OCI-LY3 (cell line): Measurements from ENCODE around the gene HOXA3.

Source experiments
- H2AFZ ChIP-seq: fragments of 200-600, 300-600 bp; shearing (Covaris generic); 2 replicates; pipeline ENCODE4 v1.6.0; 2014; ENCODE audit warnings: antibody characterized with exemption, low read depth, low read length
- H3K27ac ChIP-seq: fragments of 200-600, 300-600 bp; sonication (generic); 2 replicates; pipeline ENCODE4 v1.5.1; 2014; ENCODE audit warnings: mild to moderate bottlenecking, low read length, moderate library complexity, mixed read lengths
- H3K27me3 ChIP-seq: fragments of 200-600, 300-600 bp; sonication (generic); 2 replicates; pipeline ENCODE4 v1.6.1; 2014; ENCODE audit warnings: low read depth, low read length, mixed read lengths
- H3K36me3 ChIP-seq: fragments of 200-600, 300-600 bp; sonication (generic); replicated peaks from 2 replicates; pipeline ENCODE3; 2014; ENCODE audit warnings: low read depth, low read length, mixed read lengths
- H3K4me1 ChIP-seq: fragments of 300-600, 200-600 bp; sonication (generic); 2 replicates; pipeline ENCODE4 v1.6.1; 2014; ENCODE audit warnings: low read length, mixed read lengths
- H3K4me2 ChIP-seq: fragments of 200-600, 300-600 bp; sonication (generic); 2 replicates; pipeline ENCODE4 v1.6.1; 2014; ENCODE audit warnings: low read length, mixed read lengths
- H3K4me3 ChIP-seq: fragments of 300-600, 200-600 bp; sonication (generic); 2 replicates; pipeline ENCODE4 v1.5.1; 2014; ENCODE audit warnings: antibody characterized with exemption, mild to moderate bottlenecking, low read length, moderate library complexity
- H3K79me2 ChIP-seq: fragments of 300-600, 200-600 bp; shearing (Covaris generic); 2 replicates; pipeline ENCODE4 v1.6.1; 2014; ENCODE audit warnings: mild to moderate bottlenecking, low read length, mixed read lengths
- H3K9ac ChIP-seq: fragments of 300-600, 200-600 bp; shearing (Covaris generic); 2 replicates; pipeline ENCODE4 v1.6.0; 2014; ENCODE audit warnings: mild to moderate bottlenecking, low read length, moderate library complexity
- H3K9me3 ChIP-seq: fragments of 200-600, 300-600 bp; shearing (Covaris generic); 2 replicates; pipeline ENCODE4 v1.6.1; 2014; ENCODE audit warnings: low read length, mixed read lengths; ENCODE audit not compliant: insufficient read depth
- H4K20me1 ChIP-seq: fragments of 200-600, 300-600 bp; sonication (generic); 2 replicates; pipeline ENCODE4 v1.6.1; 2016; ENCODE audit warnings: low read length, mixed read lengths; ENCODE audit not compliant: insufficient read depth
- EZH2phosphoT487 ChIP-seq: fragments of 200-600 bp; shearing (Covaris generic); IDR thresholded peaks from 2 replicates; pipeline ENCODE4 v1.6.1; 2018; ENCODE audit warnings: antibody characterized with exemption, mixed run types, low read depth
- TF ChIP-seq, protein P1 (sequence below): fragments of 200-600, 300-600 bp; sonication (generic); IDR thresholded peaks from 2 replicates; pipeline ENCODE4 v1.5.1; 2014; ENCODE audit warnings: antibody characterized with exemption, low read length, low read depth

HOXA3 gene

DNA sequence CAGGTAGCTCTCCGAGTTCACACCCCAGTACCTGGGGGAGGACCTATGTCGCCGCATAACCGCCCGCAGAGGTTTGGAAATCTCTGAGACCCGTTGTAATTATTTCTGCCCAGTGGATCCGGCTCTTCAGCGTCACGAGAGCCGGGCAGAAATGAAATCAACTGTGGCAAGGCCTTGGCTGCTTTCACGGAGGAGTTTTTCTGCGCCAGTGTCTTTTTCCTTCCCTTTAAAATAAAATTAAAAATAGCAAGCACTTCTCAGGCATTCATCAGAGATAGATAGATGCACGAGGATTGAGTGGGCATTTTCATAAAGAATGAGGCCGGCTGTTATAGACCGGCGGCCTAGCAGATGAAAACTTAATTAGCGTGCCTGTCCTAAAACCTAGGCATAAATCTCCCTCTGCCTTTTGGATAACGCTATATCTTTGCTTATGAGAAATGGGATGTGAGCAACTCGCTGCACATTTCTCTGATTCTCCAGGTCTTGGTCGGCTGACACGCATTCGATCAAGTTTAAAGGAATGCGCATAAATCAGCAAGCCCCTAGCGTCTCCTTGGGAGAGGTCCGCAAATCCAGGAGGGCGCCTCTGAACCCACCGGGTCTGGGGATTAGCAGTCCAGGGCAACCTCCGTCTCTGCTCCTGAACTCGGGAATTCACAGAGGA is 41.1 kb upstream of the HOXA3 start:
- Histone ChIP-seq H3K36me3 (no peaks in the 10 kb centered on the region), H3K9me3 (no peaks in the 10 kb centered on the region), H3K4me2 (no peak overlapping the region), H3K9ac (no peak overlapping the region), H2AFZ (no peak overlapping the region), H3K4me1 (no peaks in the 10 kb centered on the region), H4K20me1 (no peaks in the 10 kb centered on the region), H3K4me3 (no peak overlapping the region), H3K79me2 (no peaks in the 10 kb centered on the region), H3K27me3 (no peaks in the 10 kb centered on the region), H3K27ac (no peak overlapping the region)
- no peak for TF ChIP-seq EZH2phosphoT487
- TF ChIP-seq, protein P1, sequence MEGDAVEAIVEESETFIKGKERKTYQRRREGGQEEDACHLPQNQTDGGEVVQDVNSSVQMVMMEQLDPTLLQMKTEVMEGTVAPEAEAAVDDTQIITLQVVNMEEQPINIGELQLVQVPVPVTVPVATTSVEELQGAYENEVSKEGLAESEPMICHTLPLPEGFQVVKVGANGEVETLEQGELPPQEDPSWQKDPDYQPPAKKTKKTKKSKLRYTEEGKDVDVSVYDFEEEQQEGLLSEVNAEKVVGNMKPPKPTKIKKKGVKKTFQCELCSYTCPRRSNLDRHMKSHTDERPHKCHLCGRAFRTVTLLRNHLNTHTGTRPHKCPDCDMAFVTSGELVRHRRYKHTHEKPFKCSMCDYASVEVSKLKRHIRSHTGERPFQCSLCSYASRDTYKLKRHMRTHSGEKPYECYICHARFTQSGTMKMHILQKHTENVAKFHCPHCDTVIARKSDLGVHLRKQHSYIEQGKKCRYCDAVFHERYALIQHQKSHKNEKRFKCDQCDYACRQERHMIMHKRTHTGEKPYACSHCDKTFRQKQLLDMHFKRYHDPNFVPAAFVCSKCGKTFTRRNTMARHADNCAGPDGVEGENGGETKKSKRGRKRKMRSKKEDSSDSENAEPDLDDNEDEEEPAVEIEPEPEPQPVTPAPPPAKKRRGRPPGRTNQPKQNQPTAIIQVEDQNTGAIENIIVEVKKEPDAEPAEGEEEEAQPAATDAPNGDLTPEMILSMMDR: no peak

DNA sequence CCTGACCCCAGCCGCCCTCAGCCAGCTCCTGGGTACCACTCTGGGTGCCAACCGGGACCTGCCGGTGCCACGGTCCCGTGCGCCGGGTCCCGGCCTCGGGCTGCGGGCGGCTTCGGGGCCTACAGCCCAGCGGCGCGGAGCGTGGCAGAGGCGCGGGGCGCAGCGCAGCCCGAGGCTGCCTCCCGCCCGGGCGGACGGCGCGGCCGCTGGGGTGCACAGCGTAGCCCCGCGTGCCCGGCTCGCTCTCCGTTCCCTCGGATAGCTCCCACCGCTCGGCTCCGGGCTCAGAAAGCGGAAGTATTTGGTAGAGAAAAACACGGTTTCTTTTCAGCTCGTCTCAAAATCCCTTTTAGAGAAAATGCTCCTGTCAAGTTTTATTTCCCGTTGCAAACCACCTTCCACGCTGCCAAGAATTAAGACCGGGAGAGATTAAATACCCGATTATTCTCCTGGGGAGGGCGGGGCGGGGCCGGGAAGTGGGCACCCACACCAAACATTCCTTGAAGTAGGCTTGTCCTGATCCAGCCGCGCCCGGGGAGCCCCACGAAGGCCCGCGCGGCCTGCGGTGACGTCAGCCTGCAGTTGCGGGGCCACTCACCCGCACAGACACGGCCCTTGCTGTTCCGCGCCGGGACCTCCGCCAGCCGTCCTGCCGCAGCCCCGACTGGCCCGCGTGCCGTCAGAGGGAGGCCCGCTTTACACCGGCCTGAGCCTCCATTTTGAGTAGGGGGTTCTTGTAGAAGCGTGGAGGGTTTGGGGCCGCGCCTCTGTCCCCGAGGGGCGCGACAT is 40.4 kb upstream of the HOXA3 start:
- no peaks in the 10 kb centered on the region for H3K9me3 ChIP-seq
- H3K36me3 ChIP-seq: no peaks in the 10 kb centered on the region
- TF ChIP-seq, protein P1: no peak
- no peak for TF ChIP-seq EZH2phosphoT487
- no peaks in the 10 kb centered on the region for H3K27me3 ChIP-seq
- H3K4me2 ChIP-seq: no peak overlapping the region
- H4K20me1 ChIP-seq: no peaks in the 10 kb centered on the region
- H3K9ac ChIP-seq: no peak overlapping the region
- no peak overlapping the region for H3K27ac ChIP-seq
- H3K4me3 ChIP-seq: no peak overlapping the region
- H3K4me1 ChIP-seq: no peaks in the 10 kb centered on the region
- H2AFZ ChIP-seq: no peak overlapping the region
- H3K79me2 ChIP-seq: no peaks in the 10 kb centered on the region

DNA sequence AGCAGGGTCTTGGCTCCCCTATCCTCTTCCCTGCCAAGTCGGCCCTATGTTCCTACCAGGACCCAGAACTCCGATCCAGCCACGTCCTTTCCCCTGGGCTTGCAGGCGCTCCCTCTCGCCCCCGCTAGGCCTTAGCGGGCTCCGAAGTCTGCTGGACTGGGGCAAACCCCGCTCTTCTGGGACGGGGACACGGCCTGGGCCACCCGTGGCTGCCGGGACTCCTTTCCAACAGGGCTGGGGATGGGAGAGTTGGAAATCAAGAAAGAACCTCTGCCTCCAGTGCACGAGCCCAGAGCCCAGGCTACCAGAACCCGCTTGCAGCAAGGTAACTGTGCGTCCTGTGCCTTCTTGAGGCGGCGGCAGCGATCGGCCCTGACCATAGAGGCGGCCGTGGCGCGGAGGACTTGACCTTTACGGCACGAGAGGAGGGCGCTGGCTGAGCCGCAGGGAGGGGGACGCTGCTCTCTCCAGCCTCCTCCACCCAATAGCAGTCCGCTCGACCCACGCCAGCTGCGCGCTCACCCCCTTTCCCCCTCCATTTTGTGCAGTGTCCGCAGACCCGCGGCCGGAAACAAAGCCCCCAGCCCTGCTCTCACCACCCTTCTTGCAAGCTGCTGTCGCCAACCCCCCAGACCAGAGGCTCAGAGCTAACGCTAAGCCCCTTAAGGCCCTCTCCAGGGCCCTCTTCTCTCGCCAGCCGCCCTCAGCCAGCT is 39.6 kb upstream of the HOXA3 start:
- Histone ChIP-seq H3K4me2 (no peak overlapping the region), H4K20me1 (no peaks in the 10 kb centered on the region), H3K27me3 (no peaks in the 10 kb centered on the region), H2AFZ (no peak overlapping the region), H3K27ac (no peak overlapping the region), H3K79me2 (no peaks in the 10 kb centered on the region), H3K9ac (no peak overlapping the region), H3K4me1 (no peaks in the 10 kb centered on the region), H3K4me3 (no peak overlapping the region), H3K9me3 (no peaks in the 10 kb centered on the region), H3K36me3 (no peaks in the 10 kb centered on the region)
- TF ChIP-seq EZH2phosphoT487: no peak
- TF ChIP-seq, protein P1: no peak

DNA sequence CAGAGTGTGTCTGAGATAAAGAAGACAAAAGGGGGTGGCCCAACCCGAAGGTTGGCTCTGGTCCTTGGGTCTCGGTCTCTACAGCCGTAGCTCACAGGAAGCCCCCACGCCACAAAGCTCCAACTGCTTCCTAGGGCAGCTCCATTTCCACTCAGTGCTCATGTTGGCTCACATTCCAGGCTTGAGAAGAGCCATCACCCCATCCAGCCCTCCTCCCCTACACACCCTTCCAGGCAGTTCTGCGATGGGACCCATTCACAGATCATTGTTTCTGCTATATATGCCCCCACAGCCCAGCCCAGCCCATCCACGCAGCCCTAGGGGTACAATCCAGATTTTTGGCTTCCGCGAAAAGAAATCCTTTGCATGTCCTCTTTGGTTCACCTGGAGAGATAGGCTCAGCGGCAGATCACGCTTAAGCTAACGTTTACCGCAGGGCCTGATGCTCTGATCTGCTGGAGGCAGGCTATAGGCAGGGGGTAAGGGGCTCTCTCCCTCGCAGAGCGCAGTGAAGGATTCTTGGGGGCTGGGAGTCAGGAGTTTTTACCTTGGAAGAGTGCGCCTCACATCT is 38.9 kb upstream of the HOXA3 start:
- H4K20me1 ChIP-seq: no peaks in the 10 kb centered on the region
- no peaks in the 10 kb centered on the region for H3K4me1 ChIP-seq
- no peak overlapping the region for H3K4me2 ChIP-seq
- no peak overlapping the region for H2AFZ ChIP-seq
- no peak overlapping the region for H3K27ac ChIP-seq
- no peak overlapping the region for H3K9ac ChIP-seq
- no peaks in the 10 kb centered on the region for H3K9me3 ChIP-seq
- no peaks in the 10 kb centered on the region for H3K36me3 ChIP-seq
- TF ChIP-seq, protein P1: no peak
- no peak for TF ChIP-seq EZH2phosphoT487
- H3K27me3 ChIP-seq: no peaks in the 10 kb centered on the region
- no peaks in the 10 kb centered on the region for H3K79me2 ChIP-seq
- H3K4me3 ChIP-seq: no peak overlapping the region
